Calu3 (cell line): ENCODE measurements around the gene RHEBL1. TPM values are rescaled to one million over a fixed set of nuclear protein-coding genes. Genes with fewer than 3 reads are reported as not detected.

Experiments used
- BruUV-seq: library from RNA; stranded (reverse); fragments of 400-500 nt; replicated peaks from 2 replicates; lab custom pipeline; 2021; lab: Mats Ljungman, UMichigan
- CTCF ChIA-PET: fragments of 300-600 bp; sonication (Branson Sonifier 250); formaldehyde crosslinking; loops from one replicate; lab custom pipeline; 2022; ENCODE audit warnings: antibody characterized with exemption; lab: Charles Lee
- DNase-seq: peaks from one replicate; pipeline ENCODE4 v3.0.0; 2022
- H3K27ac Mint-ChIP-seq: one replicate; pipeline ENCODE4 v1.8.0; 2022; ENCODE audit warnings: mixed read lengths; ENCODE audit not compliant: unreplicated experiment
- H3K27me3 Mint-ChIP-seq: one replicate; pipeline ENCODE4 v1.8.0; 2022; ENCODE audit warnings: mixed read lengths; ENCODE audit not compliant: unreplicated experiment
- H3K36me3 Mint-ChIP-seq: one replicate; pipeline ENCODE4 v1.8.0; 2022; ENCODE audit warnings: mild to moderate bottlenecking, moderate library complexity, mixed read lengths; ENCODE audit not compliant: insufficient read depth, unreplicated experiment
- H3K4me1 Mint-ChIP-seq: one replicate; pipeline ENCODE4 v1.8.0; 2022; ENCODE audit warnings: mild to moderate bottlenecking, low read depth, mixed read lengths; ENCODE audit not compliant: unreplicated experiment
- H3K4me3 Mint-ChIP-seq: one replicate; pipeline ENCODE4 v1.8.0; 2022; ENCODE audit warnings: mild to moderate bottlenecking, low read depth, moderate library complexity, mixed read lengths; ENCODE audit not compliant: unreplicated experiment
- H3K9me3 Mint-ChIP-seq: one replicate; pipeline ENCODE4 v1.8.0; 2022; ENCODE audit warnings: low read depth, mixed read lengths; ENCODE audit not compliant: unreplicated experiment
- CTCF ChIP-seq: fragments of 200-600 bp; IDR thresholded peaks from one replicate; pipeline ENCODE4 v1.8.0; 2022; ENCODE audit warnings: antibody characterized with exemption; ENCODE audit not compliant: unreplicated experiment
- intact Hi-C: fragments of 100-400 bp; cut with micrococcal nuclease; formaldehyde crosslinking; loops from one replicate; pipeline ENCODE4 v1.10.0; 2022; ENCODE audit not compliant: unreplicated experiment
- total RNA-seq: library from RNA; stranded (reverse); gene quantifications from 2 replicates; pipeline ENCODE4 v1.2.3, GENCODE V29; 2022

The RHEBL1 gene
- total RNA-seq, 1 experiment from 2014 or later = 2.0 TPM

GRCh38 chr12:49041036-49041880 lies 28.5 kb downstream of the RHEBL1 start:
- no peak for TF ChIP-seq CTCF
- H3K4me3 Mint-ChIP-seq = no peak overlapping the region
- H3K27me3 Mint-ChIP-seq = no peaks in the 10 kb centered on the region
- H3K36me3 Mint-ChIP-seq = peaks cover 57% of the 10 kb centered on the region
- BruUV-seq = no TSS peak
- intact Hi-C loops = no loop called here
- CTCF ChIA-PET = no interaction called here
- H3K9me3 Mint-ChIP-seq = no peaks in the 10 kb centered on the region
- no peak for DNase-seq
- no peaks in the 10 kb centered on the region for H3K4me1 Mint-ChIP-seq
- H3K27ac Mint-ChIP-seq = no peak overlapping the region

GRCh38 chr12:49040364-49040855 lies 29.4 kb downstream of the RHEBL1 start:
- no peak for DNase-seq
- no peaks in the 10 kb centered on the region for H3K27me3 Mint-ChIP-seq
- intact Hi-C loops = no loop called here
- peaks cover 59% of the 10 kb centered on the region for H3K36me3 Mint-ChIP-seq
- H3K27ac Mint-ChIP-seq = no peak overlapping the region
- BruUV-seq = TSS peak; percentile 6
- TF ChIP-seq CTCF = no peak
- CTCF ChIA-PET = no interaction called here
- no peaks in the 10 kb centered on the region for H3K4me1 Mint-ChIP-seq
- H3K4me3 Mint-ChIP-seq = no peak overlapping the region
- no peaks in the 10 kb centered on the region for H3K9me3 Mint-ChIP-seq

- Mint-ChIP-seq H3K4me1 (no peaks in the 10 kb centered on the region), H3K36me3 (peaks cover 55% of the 10 kb centered on the region), H3K4me3 (no peak overlapping the region), H3K27ac (no peak overlapping the region), H3K27me3 (no peaks in the 10 kb centered on the region), H3K9me3 (no peaks in the 10 kb centered on the region)
- BruUV-seq = no TSS peak
- CTCF ChIA-PET = no interaction called here
- TF ChIP-seq CTCF = no peak
- intact Hi-C loops = no loop called here
- no peak for DNase-seq
Observed at GRCh38 chr12:49039421-49040363, 30.1 kb downstream of the RHEBL1 start.

- Mint-ChIP-seq H3K27me3 (no peaks in the 10 kb centered on the region), H3K9me3 (no peaks in the 10 kb centered on the region), H3K4me1 (no peaks in the 10 kb centered on the region), H3K36me3 (peaks cover 45% of the 10 kb centered on the region), H3K4me3 (no peak overlapping the region), H3K27ac (no peak overlapping the region)
- CTCF ChIA-PET = no interaction called here
- TF ChIP-seq CTCF = no peak
- no peak for DNase-seq
- BruUV-seq = TSS peak; percentile 21
- intact Hi-C loops = no loop called here
Observed at GRCh38 chr12:49038291-49038955, 31.4 kb downstream of the RHEBL1 start.
